ENCODE results near the gene STAU1.

The STAU1 gene

GRCh38 chr20:49187851-49188641 lies at the start of gene STAU1:
Gene STAU1, minus strand, starts transcription at chr20:49188334. Its CDS starts 22,133 bp downstream, at chr20:49166201.
- DNase-seq (ENCODE audit: low spot score in 2 of 2) = peak; percentile 80 to 87
- peak; percentile 95 for ATAC-seq (replicated peaks; ENCODE audit: extremely low read depth, poor library complexity, severe bottlenecking)
- Mint-ChIP-seq H3K27ac (ENCODE audit: low read depth) (peak within 1 kb of the TSS; percentile 77), H3K4me3 (peak within 1 kb of the TSS; percentile 92), H3K4me1 (peaks cover 37% of the 10 kb centered on the region), H3K27me3 (no peaks in the 10 kb centered on the region), H3K9me3 (no peaks in the 10 kb centered on the region), H3K36me3 (ENCODE audit: insufficient read depth) (peaks cover 26% of the 10 kb centered on the region)

GRCh38 chr20:49237531-49237930 lies 49.4 kb upstream of the STAU1 start:
- H3K4me1 Mint-ChIP-seq = peaks cover 7% of the 10 kb centered on the region
- ATAC-seq (replicated peaks; ENCODE audit: extremely low read depth, poor library complexity, severe bottlenecking) (no peak), DNase-seq (ENCODE audit: low spot score in 2 of 2) (no peak)
- H3K27me3 Mint-ChIP-seq = no peaks in the 10 kb centered on the region
- no peak overlapping the region for H3K4me3 Mint-ChIP-seq
- H3K9me3 Mint-ChIP-seq = no peaks in the 10 kb centered on the region
- peaks cover 72% of the 10 kb centered on the region for H3K36me3 Mint-ChIP-seq (ENCODE audit: insufficient read depth)
- peak overlapping the region; percentile 59 for H3K27ac Mint-ChIP-seq (ENCODE audit: low read depth)

- Mint-ChIP-seq H3K27ac (ENCODE audit: low read depth) (peak overlapping the region; percentile 56), H3K27me3 (no peaks in the 10 kb centered on the region), H3K4me1 (peaks cover 9% of the 10 kb centered on the region), H3K4me3 (no peak overlapping the region), H3K9me3 (no peaks in the 10 kb centered on the region), H3K36me3 (ENCODE audit: insufficient read depth) (peaks cover 70% of the 10 kb centered on the region)
- ATAC-seq (replicated peaks; ENCODE audit: extremely low read depth, poor library complexity, severe bottlenecking) (no peak), DNase-seq (ENCODE audit: low spot score in 2 of 2) (no peak)
These were observed 48.2 kb upstream of the STAU1 start for GRCh38 chr20:49236301-49236700.

GRCh38 chr20:49234831-49235230 lies 46.7 kb upstream of the STAU1 start:
- ATAC-seq (replicated peaks; ENCODE audit: extremely low read depth, poor library complexity, severe bottlenecking) = no peak

GRCh38 chr20:49233226-49233625 lies 45.1 kb upstream of the STAU1 start:
- Mint-ChIP-seq H3K9me3 (no peaks in the 10 kb centered on the region), H3K27ac (ENCODE audit: low read depth) (no peak overlapping the region), H3K36me3 (ENCODE audit: insufficient read depth) (peaks cover 73% of the 10 kb centered on the region), H3K27me3 (no peaks in the 10 kb centered on the region), H3K4me1 (peaks cover 17% of the 10 kb centered on the region), H3K4me3 (no peak overlapping the region)
- no peak for DNase-seq (ENCODE audit: low spot score in 2 of 2)
- no peak for ATAC-seq (replicated peaks; ENCODE audit: extremely low read depth, poor library complexity, severe bottlenecking)

More at GRCh38 chr20:49234831-49235230, 46.7 kb upstream of the STAU1 start:
- H3K4me3 Mint-ChIP-seq = no peak overlapping the region
- no peaks in the 10 kb centered on the region for H3K27me3 Mint-ChIP-seq
- H3K36me3 Mint-ChIP-seq (ENCODE audit: insufficient read depth) = peaks cover 71% of the 10 kb centered on the region
- H3K4me1 Mint-ChIP-seq = peaks cover 17% of the 10 kb centered on the region
- peak overlapping the region; percentile 65 for H3K27ac Mint-ChIP-seq (ENCODE audit: low read depth)
- no peak for DNase-seq (ENCODE audit: low spot score in 2 of 2)
- no peaks in the 10 kb centered on the region for H3K9me3 Mint-ChIP-seq

- ATAC-seq (replicated peaks; ENCODE audit: extremely low read depth, poor library complexity, severe bottlenecking) (no peak), DNase-seq (ENCODE audit: low spot score in 2 of 2) (no peak)
- Mint-ChIP-seq H3K36me3 (ENCODE audit: insufficient read depth) (peaks cover 75% of the 10 kb centered on the region), H3K4me1 (peaks cover 17% of the 10 kb centered on the region), H3K27ac (ENCODE audit: low read depth) (no peak overlapping the region), H3K9me3 (no peaks in the 10 kb centered on the region), H3K27me3 (no peaks in the 10 kb centered on the region), H3K4me3 (no peak overlapping the region)
These were observed 43.3 kb upstream of the STAU1 start for GRCh38 chr20:49231471-49231870.

- Mint-ChIP-seq H3K4me1 (peaks cover 23% of the 10 kb centered on the region), H3K27ac (ENCODE audit: low read depth) (peak overlapping the region; percentile 19), H3K27me3 (no peaks in the 10 kb centered on the region), H3K9me3 (no peaks in the 10 kb centered on the region), H3K36me3 (ENCODE audit: insufficient read depth) (peaks cover 75% of the 10 kb centered on the region), H3K4me3 (no peak overlapping the region)
- ATAC-seq (replicated peaks; ENCODE audit: extremely low read depth, poor library complexity, severe bottlenecking) (no peak), DNase-seq (ENCODE audit: low spot score in 2 of 2) (no peak)
These were observed 42.5 kb upstream of the STAU1 start for GRCh38 chr20:49230561-49231133.

- H3K36me3 Mint-ChIP-seq (ENCODE audit: insufficient read depth) = peaks cover 79% of the 10 kb centered on the region
- ATAC-seq (replicated peaks; ENCODE audit: extremely low read depth, poor library complexity, severe bottlenecking) (no peak), DNase-seq (ENCODE audit: low spot score in 2 of 2) (no peak)
- no peak overlapping the region for H3K4me3 Mint-ChIP-seq
- H3K9me3 Mint-ChIP-seq = no peaks in the 10 kb centered on the region
- H3K27me3 Mint-ChIP-seq = no peaks in the 10 kb centered on the region
- H3K4me1 Mint-ChIP-seq = peaks cover 25% of the 10 kb centered on the region
- no peak overlapping the region for H3K27ac Mint-ChIP-seq (ENCODE audit: low read depth)
These were observed 41.9 kb upstream of the STAU1 start for GRCh38 chr20:49230021-49230420.

GRCh38 chr20:49229381-49229780 lies 41.2 kb upstream of the STAU1 start:
- ATAC-seq (replicated peaks; ENCODE audit: extremely low read depth, poor library complexity, severe bottlenecking) (no peak), DNase-seq (ENCODE audit: low spot score in 2 of 2) (no peak)
- Mint-ChIP-seq H3K9me3 (no peaks in the 10 kb centered on the region), H3K27me3 (no peaks in the 10 kb centered on the region), H3K4me3 (no peak overlapping the region), H3K4me1 (peaks cover 18% of the 10 kb centered on the region), H3K36me3 (ENCODE audit: insufficient read depth) (peaks cover 81% of the 10 kb centered on the region), H3K27ac (ENCODE audit: low read depth) (no peak overlapping the region)

GRCh38 chr20:49228676-49229075 lies 40.5 kb upstream of the STAU1 start:
- Mint-ChIP-seq H3K4me3 (no peak overlapping the region), H3K9me3 (no peaks in the 10 kb centered on the region), H3K27me3 (no peaks in the 10 kb centered on the region), H3K27ac (ENCODE audit: low read depth) (no peak overlapping the region), H3K36me3 (ENCODE audit: insufficient read depth) (peaks cover 83% of the 10 kb centered on the region), H3K4me1 (peaks cover 18% of the 10 kb centered on the region)
- no peak for ATAC-seq (replicated peaks; ENCODE audit: extremely low read depth, poor library complexity, severe bottlenecking)
- DNase-seq (ENCODE audit: low spot score in 2 of 2) = no peak

GRCh38 chr20:49225896-49226295 lies 37.8 kb upstream of the STAU1 start:
- ATAC-seq (replicated peaks; ENCODE audit: extremely low read depth, poor library complexity, severe bottlenecking) (no peak), DNase-seq (ENCODE audit: low spot score in 2 of 2) (no peak)
- Mint-ChIP-seq H3K4me3 (no peak overlapping the region), H3K9me3 (no peaks in the 10 kb centered on the region), H3K27ac (ENCODE audit: low read depth) (peak overlapping the region; percentile 71), H3K4me1 (peaks cover 17% of the 10 kb centered on the region), H3K36me3 (ENCODE audit: insufficient read depth) (peaks cover 82% of the 10 kb centered on the region), H3K27me3 (no peaks in the 10 kb centered on the region)

- no peaks in the 10 kb centered on the region for H3K27me3 Mint-ChIP-seq
These were observed 32.0 kb upstream of the STAU1 start for GRCh38 chr20:49219924-49220831.

More at GRCh38 chr20:49219924-49220831, 32.0 kb upstream of the STAU1 start:
- DNase-seq (ENCODE audit: low spot score in 2 of 2) (no peak), ATAC-seq (replicated peaks; ENCODE audit: extremely low read depth, poor library complexity, severe bottlenecking) (no peak)
- Mint-ChIP-seq H3K9me3 (no peaks in the 10 kb centered on the region), H3K4me3 (peak overlapping the region; percentile 88), H3K27ac (ENCODE audit: low read depth) (peak overlapping the region; percentile 93), H3K36me3 (ENCODE audit: insufficient read depth) (peaks cover 49% of the 10 kb centered on the region), H3K4me1 (peaks cover 26% of the 10 kb centered on the region)

Data from central memory CD8-positive, alpha-beta T cell (primary cell).